Measurements from ENCODE around the gene AGAP5. TPM values are rescaled to one million over a fixed set of nuclear protein-coding genes. Genes with fewer than 3 reads are reported as not detected.
"Not testable (repeated sequence)": the region's sequence is repeated elsewhere in the genome, so short reads cannot be mapped to it uniquely, and the experiment has no call there.

AGAP5 gene
- total and polyA plus RNA-seq, 2 donors = 3.7 to 9.0 TPM

- H3K27ac ChIP-seq (ENCODE audit: low read depth in 1 of 2, low read length in 1 of 2); H3K36me3 ChIP-seq (ENCODE audit: control insufficient read depth in 2 of 2, insufficient read depth in 2 of 2, low read length in 1 of 2); H3K4me1 ChIP-seq (ENCODE audit: control insufficient read depth in 2 of 2, insufficient read depth in 2 of 2, low read length in 2 of 2); H3K9me3 ChIP-seq (ENCODE audit: control insufficient read depth in 2 of 2, insufficient read depth in 1 of 2, low read length in 1 of 2); DNase-seq (ENCODE audit: low read depth in 6 of 9, low spot score in 9 of 9); H3K27me3 ChIP-seq (ENCODE audit: control insufficient read depth in 2 of 2, insufficient read depth in 1 of 2, low read length in 1 of 2); H3K4me3 ChIP-seq (ENCODE audit: low read length in 2 of 2): not testable (repeated sequence)
- 97% methylated on average over 3 of the region's 3 CpGs for WGBS
These were observed 32.3 kb downstream of the AGAP5 start for GRCh38 chr10:73665581-73665980.

GRCh38 chr10:73664156-73665040, 33.5 kb downstream of the AGAP5 start:
- not testable (repeated sequence) for DNase-seq (ENCODE audit: low read depth in 6 of 9, low spot score in 9 of 9); H3K9me3 ChIP-seq (ENCODE audit: control insufficient read depth in 2 of 2, insufficient read depth in 1 of 2, low read length in 1 of 2); H3K27me3 ChIP-seq (ENCODE audit: control insufficient read depth in 2 of 2, insufficient read depth in 1 of 2, low read length in 1 of 2); H3K36me3 ChIP-seq (ENCODE audit: control insufficient read depth in 2 of 2, insufficient read depth in 2 of 2, low read length in 1 of 2); H3K27ac ChIP-seq (ENCODE audit: low read depth in 1 of 2, low read length in 1 of 2); H3K4me3 ChIP-seq (ENCODE audit: low read length in 2 of 2); H3K4me1 ChIP-seq (ENCODE audit: control insufficient read depth in 2 of 2, insufficient read depth in 2 of 2, low read length in 2 of 2)
- WGBS = 92% methylated on average over 13 of the region's 13 CpGs

- H3K4me1 ChIP-seq (ENCODE audit: control insufficient read depth in 2 of 2, insufficient read depth in 2 of 2, low read length in 2 of 2); DNase-seq (ENCODE audit: low read depth in 6 of 9, low spot score in 9 of 9); H3K27ac ChIP-seq (ENCODE audit: low read depth in 1 of 2, low read length in 1 of 2); H3K36me3 ChIP-seq (ENCODE audit: control insufficient read depth in 2 of 2, insufficient read depth in 2 of 2, low read length in 1 of 2); H3K9me3 ChIP-seq (ENCODE audit: control insufficient read depth in 2 of 2, insufficient read depth in 1 of 2, low read length in 1 of 2); H3K27me3 ChIP-seq (ENCODE audit: control insufficient read depth in 2 of 2, insufficient read depth in 1 of 2, low read length in 1 of 2); H3K4me3 ChIP-seq (ENCODE audit: low read length in 2 of 2): not testable (repeated sequence)
- WGBS = 94% methylated on average over 10 of the region's 10 CpGs
These were observed 34.3 kb downstream of the AGAP5 start for GRCh38 chr10:73663621-73664020.

GRCh38 chr10:73662705-73663104, 35.2 kb downstream of the AGAP5 start:
- not testable (repeated sequence) for H3K4me3 ChIP-seq (ENCODE audit: low read length in 2 of 2); DNase-seq (ENCODE audit: low read depth in 6 of 9, low spot score in 9 of 9); H3K27me3 ChIP-seq (ENCODE audit: control insufficient read depth in 2 of 2, insufficient read depth in 1 of 2, low read length in 1 of 2); H3K36me3 ChIP-seq (ENCODE audit: control insufficient read depth in 2 of 2, insufficient read depth in 2 of 2, low read length in 1 of 2); H3K9me3 ChIP-seq (ENCODE audit: control insufficient read depth in 2 of 2, insufficient read depth in 1 of 2, low read length in 1 of 2); H3K4me1 ChIP-seq (ENCODE audit: control insufficient read depth in 2 of 2, insufficient read depth in 2 of 2, low read length in 2 of 2)
- H3K27ac ChIP-seq (ENCODE audit: low read depth in 1 of 2, low read length in 1 of 2) = peak overlapping the region in 1 of 2 donors; percentile 60
- WGBS = 96% methylated on average over 7 of the region's 7 CpGs

- no peak for DNase-seq (ENCODE audit: low read depth in 6 of 9, low spot score in 9 of 9)
- no peaks in the 10 kb centered on the region for H3K9me3 ChIP-seq (ENCODE audit: control insufficient read depth in 2 of 2, insufficient read depth in 1 of 2, low read length in 1 of 2)
- no peaks in the 10 kb centered on the region for H3K27me3 ChIP-seq (ENCODE audit: control insufficient read depth in 2 of 2, insufficient read depth in 1 of 2, low read length in 1 of 2)
- 85% methylated on average over 5 of the region's 5 CpGs for WGBS
- H3K4me3 ChIP-seq (ENCODE audit: low read length in 2 of 2) = no peak within 1 kb of the TSS
- peaks cover 2 to 17% of the 10 kb centered on the region in 2 donors for H3K4me1 ChIP-seq (ENCODE audit: control insufficient read depth in 2 of 2, insufficient read depth in 2 of 2, low read length in 2 of 2)
- no peak within 1 kb of the TSS for H3K27ac ChIP-seq (ENCODE audit: low read depth in 1 of 2, low read length in 1 of 2)
- H3K36me3 ChIP-seq (ENCODE audit: control insufficient read depth in 2 of 2, insufficient read depth in 2 of 2, low read length in 1 of 2) = no peaks in the 10 kb centered on the region
These were observed 42.0 kb downstream of the AGAP5 start, which contains the start of gene SYNPO2L for GRCh38 chr10:73655990-73656298. Gene SYNPO2L, minus strand, starts transcription at chr10:73656029. Its CDS starts 107 bp downstream, at chr10:73655922.

- no peak overlapping the region for H3K4me3 ChIP-seq (ENCODE audit: low read length in 2 of 2)
- no peak overlapping the region for H3K27ac ChIP-seq (ENCODE audit: low read depth in 1 of 2, low read length in 1 of 2)
- peaks cover 5 to 21% of the 10 kb centered on the region in 2 donors for H3K4me1 ChIP-seq (ENCODE audit: control insufficient read depth in 2 of 2, insufficient read depth in 2 of 2, low read length in 2 of 2)
- H3K36me3 ChIP-seq (ENCODE audit: control insufficient read depth in 2 of 2, insufficient read depth in 2 of 2, low read length in 1 of 2) = no peaks in the 10 kb centered on the region
- DNase-seq (ENCODE audit: low read depth in 6 of 9, low spot score in 9 of 9) = no peak
- no peaks in the 10 kb centered on the region for H3K27me3 ChIP-seq (ENCODE audit: control insufficient read depth in 2 of 2, insufficient read depth in 1 of 2, low read length in 1 of 2)
- no peaks in the 10 kb centered on the region for H3K9me3 ChIP-seq (ENCODE audit: control insufficient read depth in 2 of 2, insufficient read depth in 1 of 2, low read length in 1 of 2)
- 38% methylated on average over 12 of the region's 12 CpGs for WGBS
These were observed 42.5 kb downstream of the AGAP5 start for GRCh38 chr10:73655257-73655989.

GRCh38 chr10:73653701-73654100, 44.2 kb downstream of the AGAP5 start:
- Histone ChIP-seq H3K27ac (ENCODE audit: low read depth in 1 of 2, low read length in 1 of 2) (no peak overlapping the region), H3K36me3 (ENCODE audit: control insufficient read depth in 2 of 2, insufficient read depth in 2 of 2, low read length in 1 of 2) (no peaks in the 10 kb centered on the region), H3K4me3 (ENCODE audit: low read length in 2 of 2) (no peak overlapping the region), H3K4me1 (ENCODE audit: control insufficient read depth in 2 of 2, insufficient read depth in 2 of 2, low read length in 2 of 2) (peaks cover 5 to 21% of the 10 kb centered on the region in 2 donors), H3K27me3 (ENCODE audit: control insufficient read depth in 2 of 2, insufficient read depth in 1 of 2, low read length in 1 of 2) (no peaks in the 10 kb centered on the region), H3K9me3 (ENCODE audit: control insufficient read depth in 2 of 2, insufficient read depth in 1 of 2, low read length in 1 of 2) (no peaks in the 10 kb centered on the region)
- WGBS = 80% methylated on average over 3 of the region's 3 CpGs
- DNase-seq (ENCODE audit: low read depth in 6 of 9, low spot score in 9 of 9) = peak in 1 of 9 donors; percentile 39

GRCh38 chr10:73653195-73653594, 44.7 kb downstream of the AGAP5 start:
- DNase-seq (ENCODE audit: low read depth in 6 of 9, low spot score in 9 of 9) = no peak
- no peak overlapping the region for H3K4me3 ChIP-seq (ENCODE audit: low read length in 2 of 2)
- H3K9me3 ChIP-seq (ENCODE audit: control insufficient read depth in 2 of 2, insufficient read depth in 1 of 2, low read length in 1 of 2) = no peaks in the 10 kb centered on the region
- WGBS = 97% methylated on average over 11 of the region's 11 CpGs
- H3K4me1 ChIP-seq (ENCODE audit: control insufficient read depth in 2 of 2, insufficient read depth in 2 of 2, low read length in 2 of 2) = peaks cover 8 to 25% of the 10 kb centered on the region in 2 donors
- H3K36me3 ChIP-seq (ENCODE audit: control insufficient read depth in 2 of 2, insufficient read depth in 2 of 2, low read length in 1 of 2) = no peaks in the 10 kb centered on the region
- no peaks in the 10 kb centered on the region for H3K27me3 ChIP-seq (ENCODE audit: control insufficient read depth in 2 of 2, insufficient read depth in 1 of 2, low read length in 1 of 2)
- no peak overlapping the region for H3K27ac ChIP-seq (ENCODE audit: low read depth in 1 of 2, low read length in 1 of 2)
